Measurements from ENCODE around the gene MINK1. TPM values are rescaled to one million over a fixed set of nuclear protein-coding genes. Genes with fewer than 3 reads are reported as not detected.

MINK1 gene
- total and polyA plus RNA-seq, 10 of the 15 experiments (the other 5 are each of a cell fraction or from before 2014, with no cell fraction given) = 0.08 to 55.6 (median 15.0) TPM

DNA sequence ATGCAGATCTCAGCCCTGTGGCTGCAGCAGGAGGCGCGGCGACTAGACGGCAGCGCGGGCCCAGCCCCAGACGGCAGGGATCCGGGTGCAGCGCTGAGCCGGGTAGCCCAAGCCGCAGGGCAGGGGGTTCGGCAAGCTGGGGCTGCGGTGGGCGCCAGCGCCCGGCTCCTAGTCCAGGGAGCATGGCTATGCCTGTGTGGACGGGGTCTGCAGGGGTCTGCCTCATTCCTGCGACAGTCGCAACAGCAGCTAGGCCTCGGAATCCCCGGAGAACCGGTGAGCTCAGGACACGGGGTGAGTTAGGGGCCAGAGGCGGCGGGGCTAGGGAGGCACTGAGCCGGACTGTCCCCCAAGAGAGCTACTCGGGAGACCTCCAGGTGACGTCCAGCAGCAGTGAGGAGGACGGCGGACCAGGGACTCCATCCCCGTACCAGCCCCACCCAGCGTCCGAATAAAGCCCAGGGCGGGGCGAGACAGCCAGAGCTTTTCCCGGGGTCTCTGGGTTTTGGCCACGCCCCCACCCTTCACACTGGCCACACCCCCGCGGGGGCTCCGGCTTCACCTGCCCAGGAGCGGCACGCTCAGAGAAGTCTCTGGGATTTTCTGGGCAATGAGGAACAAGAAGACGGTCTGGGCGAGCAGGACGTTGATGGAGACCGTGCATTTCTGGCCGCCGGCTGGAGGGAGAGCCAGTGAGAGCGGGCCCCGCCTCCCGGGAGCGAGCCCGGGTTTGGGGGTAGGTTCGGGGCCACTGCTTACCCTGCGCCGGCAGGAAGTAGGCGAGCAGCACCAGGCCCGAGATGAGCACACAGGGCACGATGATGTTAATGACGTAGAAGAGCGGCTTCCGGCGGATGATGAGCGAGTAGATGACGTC is 67.3 kb downstream of the MINK1 start:
- Histone ChIP-seq H4K20me1 (ENCODE audit: control insufficient read depth, insufficient read depth) (no peaks in the 10 kb centered on the region), H3K79me2 (ENCODE audit: control insufficient read depth, insufficient read depth, low read length) (no peaks in the 10 kb centered on the region), H3K27me3 (replicated peaks in 1 of 2; ENCODE audit: control insufficient read depth in 2 of 2, insufficient read depth in 2 of 2, low read length in 1 of 2) (no peaks in the 10 kb centered on the region; a peak in 1 of 4 replicates), H3K27ac (ENCODE audit: control insufficient read depth, insufficient read depth) (no peak overlapping the region), H3K9ac (ENCODE audit: control insufficient read depth, insufficient read depth, low read length) (no peak overlapping the region), H3K4me3 (no peak overlapping the region), H3K36me3 (ENCODE audit: control insufficient read depth in 2 of 2, insufficient read depth in 2 of 2, low read length in 1 of 2) (peaks cover 0 to 3% of the 10 kb centered on the region in 2 experiments; a peak in 3 of 4 replicates), H3K4me2 (ENCODE audit: control insufficient read depth, insufficient read depth) (peak overlapping the region; percentile 91), H3K4me1 (ENCODE audit: control insufficient read depth, insufficient read depth, low read length) (peaks cover 20% of the 10 kb centered on the region), H2AFZ (ENCODE audit: control insufficient read depth, low read depth, low read length) (peak overlapping the region; percentile 33), H3K9me3 (replicated peaks; ENCODE audit: control insufficient read depth, insufficient read depth, low read length) (no peaks in the 10 kb centered on the region; the same call in 2 of the 3 replicates)
- intact Hi-C loops (cut with micrococcal nuclease; ENCODE audit: unreplicated experiment) (loop anchor here (5.0 kb wide), 1 partner anchor 168 kb away; the partner anchor contains the start of gene MED11), in situ Hi-C loops (cut with MboI) (no loop called here)
- ChIA-PET CTCF (interaction anchor here (0.7 to 1.3 kb wide), 3 partner anchors 9 to 84 kb away, joined by 3 read pairs; partner anchors contain the start of gene SLC25A11), POLR2A (interaction anchor here (0.6 kb wide), 2 partner anchors 8 to 16 kb away, joined by 3 to 5 read pairs; no protein-coding TSS in a partner anchor), RAD21 (ENCODE audit: unreplicated experiment) (interaction anchor here (0.9 kb wide), 1 partner anchor 190 kb away, joined by 5 read pairs; the partner anchor contains the start of gene ARRB2), SMC1A (ENCODE audit: uncharacterized antibody, unreplicated experiment) (interaction anchor here (0.8 kb wide), 1 partner anchor 9 kb away, joined by 4 read pairs; no protein-coding TSS in a partner anchor)
- ATAC-seq = peak; percentile 53
- no peak for FAIRE-seq
- DNase-seq (ENCODE audit: low read depth, low spot score) = no peak
- no TSS peak for BruUV-seq (replicated peaks)
- WGBS (ENCODE audit: insufficient coverage, insufficient replicate concordance, low lambda C conversion rate, missing lambda C conversion rate) = 10% methylated on average over 59 of the region's 65 CpGs
- TF ChIP-seq ATF7 (IDR thresholded peaks at IDR 0.05; ENCODE audit: low read depth) (peak; percentile 85), NR2C1 (IDR thresholded peaks at IDR 0.05) (no peak), NBN (IDR thresholded peaks at IDR 0.05) (peak; percentile 42; the same call in 1 of the 2 replicates), ZNF217 (IDR thresholded peaks at IDR 0.05) (no peak), SPI1 (IDR thresholded peaks at IDR 0.05; ENCODE audit: borderline replicate concordance, insufficient read depth, low read depth, low read length) (no peak), RAD21 (IDR thresholded peaks at IDR 0.05; ENCODE audit: insufficient read depth, low read depth, low read length) (no peak), NR2F1 (conservative IDR thresholded peaks at IDR 0.05) (no peak), FOS (IDR thresholded peaks at IDR 0.05; ENCODE audit: borderline replicate concordance, extremely low read depth, insufficient read length) (no peak), CREM (IDR thresholded peaks at IDR 0.05; ENCODE audit: low read depth) (peak; percentile 78)
- TF ChIP-seq, protein P1, sequence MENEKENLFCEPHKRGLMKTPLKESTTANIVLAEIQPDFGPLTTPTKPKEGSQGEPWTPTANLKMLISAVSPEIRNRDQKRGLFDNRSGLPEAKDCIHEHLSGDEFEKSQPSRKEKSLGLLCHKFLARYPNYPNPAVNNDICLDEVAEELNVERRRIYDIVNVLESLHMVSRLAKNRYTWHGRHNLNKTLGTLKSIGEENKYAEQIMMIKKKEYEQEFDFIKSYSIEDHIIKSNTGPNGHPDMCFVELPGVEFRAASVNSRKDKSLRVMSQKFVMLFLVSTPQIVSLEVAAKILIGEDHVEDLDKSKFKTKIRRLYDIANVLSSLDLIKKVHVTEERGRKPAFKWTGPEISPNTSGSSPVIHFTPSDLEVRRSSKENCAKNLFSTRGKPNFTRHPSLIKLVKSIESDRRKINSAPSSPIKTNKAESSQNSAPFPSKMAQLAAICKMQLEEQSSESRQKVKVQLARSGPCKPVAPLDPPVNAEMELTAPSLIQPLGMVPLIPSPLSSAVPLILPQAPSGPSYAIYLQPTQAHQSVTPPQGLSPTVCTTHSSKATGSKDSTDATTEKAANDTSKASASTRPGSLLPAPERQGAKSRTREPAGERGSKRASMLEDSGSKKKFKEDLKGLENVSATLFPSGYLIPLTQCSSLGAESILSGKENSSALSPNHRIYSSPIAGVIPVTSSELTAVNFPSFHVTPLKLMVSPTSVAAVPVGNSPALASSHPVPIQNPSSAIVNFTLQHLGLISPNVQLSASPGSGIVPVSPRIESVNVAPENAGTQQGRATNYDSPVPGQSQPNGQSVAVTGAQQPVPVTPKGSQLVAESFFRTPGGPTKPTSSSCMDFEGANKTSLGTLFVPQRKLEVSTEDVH (IDR thresholded peaks at IDR 0.05; ENCODE audit: low read depth, partially characterized antibody) = no peak
- TF ChIP-seq, protein P2, sequence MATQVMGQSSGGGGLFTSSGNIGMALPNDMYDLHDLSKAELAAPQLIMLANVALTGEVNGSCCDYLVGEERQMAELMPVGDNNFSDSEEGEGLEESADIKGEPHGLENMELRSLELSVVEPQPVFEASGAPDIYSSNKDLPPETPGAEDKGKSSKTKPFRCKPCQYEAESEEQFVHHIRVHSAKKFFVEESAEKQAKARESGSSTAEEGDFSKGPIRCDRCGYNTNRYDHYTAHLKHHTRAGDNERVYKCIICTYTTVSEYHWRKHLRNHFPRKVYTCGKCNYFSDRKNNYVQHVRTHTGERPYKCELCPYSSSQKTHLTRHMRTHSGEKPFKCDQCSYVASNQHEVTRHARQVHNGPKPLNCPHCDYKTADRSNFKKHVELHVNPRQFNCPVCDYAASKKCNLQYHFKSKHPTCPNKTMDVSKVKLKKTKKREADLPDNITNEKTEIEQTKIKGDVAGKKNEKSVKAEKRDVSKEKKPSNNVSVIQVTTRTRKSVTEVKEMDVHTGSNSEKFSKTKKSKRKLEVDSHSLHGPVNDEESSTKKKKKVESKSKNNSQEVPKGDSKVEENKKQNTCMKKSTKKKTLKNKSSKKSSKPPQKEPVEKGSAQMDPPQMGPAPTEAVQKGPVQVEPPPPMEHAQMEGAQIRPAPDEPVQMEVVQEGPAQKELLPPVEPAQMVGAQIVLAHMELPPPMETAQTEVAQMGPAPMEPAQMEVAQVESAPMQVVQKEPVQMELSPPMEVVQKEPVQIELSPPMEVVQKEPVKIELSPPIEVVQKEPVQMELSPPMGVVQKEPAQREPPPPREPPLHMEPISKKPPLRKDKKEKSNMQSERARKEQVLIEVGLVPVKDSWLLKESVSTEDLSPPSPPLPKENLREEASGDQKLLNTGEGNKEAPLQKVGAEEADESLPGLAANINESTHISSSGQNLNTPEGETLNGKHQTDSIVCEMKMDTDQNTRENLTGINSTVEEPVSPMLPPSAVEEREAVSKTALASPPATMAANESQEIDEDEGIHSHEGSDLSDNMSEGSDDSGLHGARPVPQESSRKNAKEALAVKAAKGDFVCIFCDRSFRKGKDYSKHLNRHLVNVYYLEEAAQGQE (IDR thresholded peaks at IDR 0.05; ENCODE audit: low read depth, low read length) = no peak
- TF ChIP-seq, protein P3, sequence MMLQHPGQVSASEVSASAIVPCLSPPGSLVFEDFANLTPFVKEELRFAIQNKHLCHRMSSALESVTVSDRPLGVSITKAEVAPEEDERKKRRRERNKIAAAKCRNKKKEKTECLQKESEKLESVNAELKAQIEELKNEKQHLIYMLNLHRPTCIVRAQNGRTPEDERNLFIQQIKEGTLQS (IDR thresholded peaks at IDR 0.05; ENCODE audit: borderline replicate concordance, extremely low read depth, low read depth, low read length) = no peak
- TF ChIP-seq, protein P4, sequence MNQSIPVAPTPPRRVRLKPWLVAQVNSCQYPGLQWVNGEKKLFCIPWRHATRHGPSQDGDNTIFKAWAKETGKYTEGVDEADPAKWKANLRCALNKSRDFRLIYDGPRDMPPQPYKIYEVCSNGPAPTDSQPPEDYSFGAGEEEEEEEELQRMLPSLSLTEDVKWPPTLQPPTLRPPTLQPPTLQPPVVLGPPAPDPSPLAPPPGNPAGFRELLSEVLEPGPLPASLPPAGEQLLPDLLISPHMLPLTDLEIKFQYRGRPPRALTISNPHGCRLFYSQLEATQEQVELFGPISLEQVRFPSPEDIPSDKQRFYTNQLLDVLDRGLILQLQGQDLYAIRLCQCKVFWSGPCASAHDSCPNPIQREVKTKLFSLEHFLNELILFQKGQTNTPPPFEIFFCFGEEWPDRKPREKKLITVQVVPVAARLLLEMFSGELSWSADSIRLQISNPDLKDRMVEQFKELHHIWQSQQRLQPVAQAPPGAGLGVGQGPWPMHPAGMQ (IDR thresholded peaks at IDR 0.05; ENCODE audit: borderline replicate concordance) = no peak
